Putamen (tissue), 1 donor: ENCODE data around the gene TLCD3B.

Source experiments
- DNase-seq: peaks from one replicate; pipeline ENCODE4 v3.0.0-alpha.2; 2016; ENCODE audit warnings: low spot score

Gene TLCD3B

GRCh38 chr16:30004811-30005242 is 26.2 kb downstream of the TLCD3B start:
- no peak for DNase-seq

- DNase-seq, result no peak
Observed at GRCh38 chr16:30004424-30004776, 26.7 kb downstream of the TLCD3B start.

GRCh38 chr16:30003670-30004423 is 27.2 kb downstream of the TLCD3B start:
- DNase-seq, result no peak

GRCh38 chr16:30002614-30003346 is 28.3 kb downstream of the TLCD3B start:
- DNase-seq, result no peak

GRCh38 chr16:30000735-30001631 is 30.1 kb downstream of the TLCD3B start:
- DNase-seq, result no peak

GRCh38 chr16:29999605-30000004 is 31.5 kb downstream of the TLCD3B start:
- DNase-seq, result no peak

- no peak for DNase-seq
Observed at GRCh38 chr16:29996766-29997250, 34.3 kb downstream of the TLCD3B start.

- DNase-seq, result peak; percentile 98
Observed at GRCh38 chr16:29995911-29996765, 34.9 kb downstream of the TLCD3B start, which contains the start of gene INO80E. Gene INO80E, plus strand, starts transcription at chr16:29996241. Its CDS starts 70 bp downstream, at chr16:29996311.

GRCh38 chr16:29995324-29995910 is 35.7 kb downstream of the TLCD3B start, which contains the start of gene HIRIP3:
Gene HIRIP3, minus strand, starts transcription at chr16:29995617. Its CDS starts 12 bp downstream, at chr16:29995605.
- peak; percentile 88 for DNase-seq

GRCh38 chr16:29994600-29995323 is 36.3 kb downstream of the TLCD3B start:
- DNase-seq, result no peak

GRCh38 chr16:29993903-29994599 is 37.0 kb downstream of the TLCD3B start:
- no peak for DNase-seq

- DNase-seq, result no peak
Observed at GRCh38 chr16:29993191-29993902, 37.7 kb downstream of the TLCD3B start.

GRCh38 chr16:29992344-29992967 is 38.6 kb downstream of the TLCD3B start:
- DNase-seq, result no peak

- DNase-seq, result no peak
Observed at GRCh38 chr16:29991571-29991904, 39.5 kb downstream of the TLCD3B start.

GRCh38 chr16:29990883-29991570 is 40.0 kb downstream of the TLCD3B start:
- no peak for DNase-seq

- DNase-seq, result no peak
Observed at GRCh38 chr16:29990034-29990433, 41.0 kb downstream of the TLCD3B start.

GRCh38 chr16:29989111-29989858 is 41.8 kb downstream of the TLCD3B start:
- no peak for DNase-seq
